ENCODE results near the gene NUB1. TPM values are rescaled to one million over a fixed set of nuclear protein-coding genes. Genes with fewer than 3 reads are reported as not detected.

The NUB1 gene
- polyA plus RNA-seq, 4 donors: 73.1 to 88.6 (median 83.1) TPM

GRCh38 chr7:151312831-151313809, 28.5 kb upstream of the NUB1 start:
- DNase-seq (ENCODE audit: low read depth in 4 of 4, low spot score in 2 of 4): no peak

GRCh38 chr7:151313857-151314256, 27.8 kb upstream of the NUB1 start:
- DNase-seq (ENCODE audit: low read depth in 4 of 4, low spot score in 2 of 4): no peak

- DNase-seq (ENCODE audit: low read depth in 4 of 4, low spot score in 2 of 4): no peak
Observed at GRCh38 chr7:151314401-151314800, 27.2 kb upstream of the NUB1 start.

GRCh38 chr7:151315038-151315655, 26.5 kb upstream of the NUB1 start:
- DNase-seq (ENCODE audit: low read depth in 4 of 4, low spot score in 2 of 4): peak; percentile 29 to 74 (median 50)

GRCh38 chr7:151316896-151317295, 24.7 kb upstream of the NUB1 start:
- DNase-seq (ENCODE audit: low read depth in 4 of 4, low spot score in 2 of 4): no peak

GRCh38 chr7:151317936-151318335, 23.7 kb upstream of the NUB1 start:
- DNase-seq (ENCODE audit: low read depth in 4 of 4, low spot score in 2 of 4): no peak

GRCh38 chr7:151319189-151319588, 22.4 kb upstream of the NUB1 start:
- DNase-seq (ENCODE audit: low read depth in 4 of 4, low spot score in 2 of 4): no peak

- DNase-seq (ENCODE audit: low read depth in 4 of 4, low spot score in 2 of 4): no peak
Observed at GRCh38 chr7:151320263-151320845, 21.3 kb upstream of the NUB1 start.

GRCh38 chr7:151321341-151321740, 20.3 kb upstream of the NUB1 start:
- no peak for DNase-seq (ENCODE audit: low read depth in 4 of 4, low spot score in 2 of 4)

- DNase-seq (ENCODE audit: low read depth in 4 of 4, low spot score in 2 of 4): no peak
Observed at GRCh38 chr7:151322906-151323305, 18.7 kb upstream of the NUB1 start.

- no peak for DNase-seq (ENCODE audit: low read depth in 4 of 4, low spot score in 2 of 4)
Observed at GRCh38 chr7:151327022-151327421, 14.6 kb upstream of the NUB1 start.

- no peak for DNase-seq (ENCODE audit: low read depth in 4 of 4, low spot score in 2 of 4)
Observed at GRCh38 chr7:151327659-151328058, 14.0 kb upstream of the NUB1 start.

- DNase-seq (ENCODE audit: low read depth in 4 of 4, low spot score in 2 of 4): no peak
Observed at GRCh38 chr7:151330181-151330580, 11.4 kb upstream of the NUB1 start.

- DNase-seq (ENCODE audit: low read depth in 4 of 4, low spot score in 2 of 4): no peak
Observed at GRCh38 chr7:151330661-151331060, 11.0 kb upstream of the NUB1 start.

GRCh38 chr7:151334628-151335027, 7.0 kb upstream of the NUB1 start:
- no peak for DNase-seq (ENCODE audit: low read depth in 4 of 4, low spot score in 2 of 4)

- DNase-seq (ENCODE audit: low read depth in 4 of 4, low spot score in 2 of 4): no peak
Observed at GRCh38 chr7:151336027-151336708, 5.4 kb upstream of the NUB1 start.

GRCh38 chr7:151337346-151337745, 4.3 kb upstream of the NUB1 start:
- DNase-seq (ENCODE audit: low read depth in 4 of 4, low spot score in 2 of 4): no peak

- DNase-seq (ENCODE audit: low read depth in 4 of 4, low spot score in 2 of 4): no peak
Observed at GRCh38 chr7:151338809-151339208, 2.8 kb upstream of the NUB1 start.

- no peak for DNase-seq (ENCODE audit: low read depth in 4 of 4, low spot score in 2 of 4)
Observed at GRCh38 chr7:151339651-151340382, 1.8 kb upstream of the NUB1 start.

GRCh38 chr7:151340794-151341356, 737 bp upstream of the NUB1 start:
- no peak for DNase-seq (ENCODE audit: low read depth in 4 of 4, low spot score in 2 of 4)
